Stimulated activated naive CD8-positive, alpha-beta T cell treated with anti-CD3 and anti-CD28 coated beads, Interleukin-15, Interleukin-2, amounts not matched to agents 100 U/mL and 50 U/mL, for 24 hours (primary cell): ENCODE data around the gene TRPT1.

Experiments used
- ATAC-seq: fragments of 150-1000 bp; cut with Tn5 transposase; one replicate; pipeline ENCODE4 v1.10.0; 2021
- DNase-seq: peaks from one replicate; pipeline ENCODE4 v3.0.0; 2021

Gene TRPT1, protein sequence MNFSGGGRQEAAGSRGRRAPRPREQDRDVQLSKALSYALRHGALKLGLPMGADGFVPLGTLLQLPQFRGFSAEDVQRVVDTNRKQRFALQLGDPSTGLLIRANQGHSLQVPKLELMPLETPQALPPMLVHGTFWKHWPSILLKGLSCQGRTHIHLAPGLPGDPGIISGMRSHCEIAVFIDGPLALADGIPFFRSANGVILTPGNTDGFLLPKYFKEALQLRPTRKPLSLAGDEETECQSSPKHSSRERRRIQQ

GRCh38 chr11:64225608-64226506 lies at the start of gene TRPT1, which contains the start of gene NUDT22:
TRPT1 (minus strand) TSS chr11:64226186; CDS start chr11:64225860, 326 bp downstream.
NUDT22 (plus strand) TSS chr11:64226274; CDS start chr11:64226653, 379 bp downstream.
- peak; percentile 76 for ATAC-seq
- peak; percentile 97 for DNase-seq

DNA sequence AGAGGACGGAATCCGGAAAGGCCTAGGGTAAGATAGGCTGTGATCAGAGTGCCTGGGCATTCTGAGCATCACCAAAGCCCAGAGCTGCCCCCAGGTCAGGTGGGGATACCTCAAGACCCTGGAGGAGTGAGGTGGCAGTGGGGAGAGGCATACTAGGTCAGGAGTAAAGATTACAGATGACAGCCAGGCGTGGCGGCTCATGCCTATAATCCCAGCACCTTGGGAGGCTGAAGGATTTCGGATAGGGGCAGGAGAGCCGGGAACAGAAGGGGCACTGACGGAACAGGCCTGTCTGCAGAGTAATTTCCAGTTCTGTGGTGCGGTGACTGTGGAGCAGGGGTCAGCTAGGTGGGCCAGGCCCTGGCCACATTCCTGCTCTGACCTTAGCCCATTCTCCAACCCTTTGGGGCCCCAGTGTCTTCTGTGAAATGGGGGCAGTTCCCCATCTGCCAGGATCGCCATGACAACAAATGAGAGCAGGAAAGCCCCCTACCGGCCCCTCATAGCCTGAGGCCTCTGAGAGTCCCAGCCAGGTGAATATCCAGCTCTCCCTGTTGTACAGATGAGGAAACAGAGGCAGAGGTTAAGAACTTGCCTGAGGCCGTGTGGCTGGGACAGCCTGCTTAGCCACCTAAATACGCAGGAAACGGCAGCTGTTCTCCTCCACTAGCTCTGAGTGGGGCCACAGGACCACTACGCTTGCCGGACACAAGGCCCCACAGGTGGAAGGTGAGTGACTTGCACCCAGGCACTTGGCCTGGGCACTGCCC lies 49.2 kb upstream of the TRPT1 start:
- no peak for DNase-seq

DNA sequence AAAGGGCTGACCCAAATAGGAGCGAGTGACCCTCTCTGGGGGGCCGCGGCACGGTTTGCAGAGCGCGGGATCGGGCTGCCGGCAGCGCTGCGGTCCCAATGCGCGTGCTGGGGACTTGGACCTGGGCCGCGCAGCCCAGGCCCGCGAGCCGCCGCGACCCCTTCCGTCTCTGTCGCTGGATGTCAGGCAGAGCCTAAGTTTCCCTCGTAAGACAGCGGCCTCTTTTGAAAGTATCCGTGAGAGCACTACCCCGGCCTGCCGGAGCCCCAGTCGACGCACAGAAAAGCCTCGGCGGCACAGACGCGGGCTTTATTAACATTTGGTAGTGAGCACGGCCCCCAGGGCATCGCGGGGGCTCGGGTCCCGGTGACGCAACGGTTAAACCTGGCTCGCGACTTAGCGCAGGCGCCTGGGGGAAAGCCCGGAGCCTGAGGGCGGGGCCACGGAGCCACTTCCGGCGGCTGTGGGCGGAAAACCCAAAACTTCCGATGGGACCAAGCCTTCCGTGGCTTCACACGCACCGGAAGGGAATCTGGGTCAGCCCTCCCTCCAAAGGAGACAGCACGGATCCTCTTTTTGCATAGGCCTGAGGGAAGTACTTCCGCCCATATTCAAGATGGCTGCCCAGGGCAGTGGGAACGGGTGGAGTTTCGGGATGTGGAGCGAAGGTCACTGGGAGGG lies 43.7 kb upstream of the TRPT1 start:
- peak; percentile 99 for DNase-seq
- peak; percentile 87 for ATAC-seq

More for the DNA sequence above, 49.2 kb upstream of the TRPT1 start:
- ATAC-seq, result no peak

GRCh38 chr11:64268893-64269539 lies 43.0 kb upstream of the TRPT1 start:
- peak; percentile 61 for DNase-seq
- ATAC-seq, result peak; percentile 1

DNA sequence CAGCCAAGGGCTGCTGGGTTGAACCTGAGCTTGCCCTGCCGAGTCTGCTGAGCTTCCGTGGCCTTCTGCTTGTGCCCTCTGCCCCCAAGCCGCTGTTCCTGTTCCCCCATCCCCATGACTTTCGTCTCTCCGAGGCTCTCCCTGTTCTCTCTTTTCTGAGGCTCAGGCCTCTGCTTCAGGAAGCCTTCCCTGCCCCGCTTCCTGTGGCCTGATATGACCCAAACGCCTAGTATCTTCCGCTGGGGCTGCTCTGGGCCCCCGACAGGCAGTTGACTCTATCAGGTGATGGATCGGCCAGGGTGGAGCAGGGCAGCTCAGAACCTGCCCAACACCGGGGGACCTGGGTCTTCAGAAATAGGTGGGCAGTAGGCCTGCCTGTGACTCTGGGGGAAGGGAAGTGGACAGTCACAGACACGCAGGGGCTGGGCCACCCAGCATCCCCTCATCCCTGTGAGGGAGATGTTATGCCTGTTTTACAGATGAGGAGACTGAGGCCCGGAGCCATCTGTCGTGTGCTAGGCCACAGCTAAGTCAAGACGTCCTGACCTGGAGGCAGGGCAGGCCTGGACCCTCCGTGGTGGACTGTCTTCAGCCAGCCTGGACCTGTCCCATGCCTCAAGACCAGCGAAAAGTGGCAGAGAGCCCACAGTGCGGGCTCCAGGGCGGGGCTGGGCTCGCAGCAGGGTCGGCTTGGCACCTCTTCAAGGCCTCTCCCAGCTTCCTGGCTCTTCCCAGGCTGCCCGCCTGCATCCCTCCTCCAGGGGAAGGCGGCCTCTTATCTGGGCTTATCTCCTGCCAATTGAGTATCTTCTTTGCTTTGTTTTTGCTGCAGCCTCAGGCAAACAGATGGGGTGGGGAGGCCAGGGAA lies 42.3 kb upstream of the TRPT1 start:
- DNase-seq (no peak), ATAC-seq (no peak)

DNA sequence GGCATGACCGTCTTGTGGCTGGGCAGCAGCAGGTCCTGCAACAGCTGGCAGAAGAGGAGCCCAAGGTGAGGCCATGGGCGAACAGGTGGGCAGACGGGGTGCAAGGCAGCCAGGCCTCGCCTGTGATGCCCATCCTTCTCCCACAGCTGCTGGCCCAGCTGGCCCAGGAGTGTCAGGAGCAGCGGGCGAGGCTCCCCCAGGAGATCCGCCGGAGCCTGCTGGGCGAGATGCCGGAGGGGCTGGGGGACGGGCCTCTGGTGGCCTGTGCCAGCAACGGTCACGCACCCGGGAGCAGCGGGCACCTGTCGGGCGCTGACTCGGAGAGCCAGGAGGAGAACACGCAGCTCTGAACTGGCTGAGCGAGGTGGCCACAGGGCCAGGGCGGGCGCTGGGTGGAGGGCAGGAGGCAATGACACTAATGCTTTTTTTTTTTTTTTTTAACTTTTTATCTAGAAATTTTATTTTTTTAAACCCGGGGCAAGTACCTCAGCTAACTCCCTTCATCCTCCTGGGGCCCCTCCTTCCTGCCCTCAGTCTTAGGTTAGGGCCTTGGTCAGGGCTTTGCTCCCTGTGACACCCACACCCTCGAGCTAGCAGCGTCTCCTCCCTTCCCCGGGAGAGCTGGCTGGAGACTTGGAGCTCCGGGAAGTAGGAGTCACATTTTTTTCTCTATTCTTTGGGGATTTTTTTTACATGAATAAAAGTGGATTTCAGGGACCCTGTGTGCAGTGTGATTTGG lies 41.4 kb upstream of the TRPT1 start:
- DNase-seq (no peak), ATAC-seq (no peak)

DNA sequence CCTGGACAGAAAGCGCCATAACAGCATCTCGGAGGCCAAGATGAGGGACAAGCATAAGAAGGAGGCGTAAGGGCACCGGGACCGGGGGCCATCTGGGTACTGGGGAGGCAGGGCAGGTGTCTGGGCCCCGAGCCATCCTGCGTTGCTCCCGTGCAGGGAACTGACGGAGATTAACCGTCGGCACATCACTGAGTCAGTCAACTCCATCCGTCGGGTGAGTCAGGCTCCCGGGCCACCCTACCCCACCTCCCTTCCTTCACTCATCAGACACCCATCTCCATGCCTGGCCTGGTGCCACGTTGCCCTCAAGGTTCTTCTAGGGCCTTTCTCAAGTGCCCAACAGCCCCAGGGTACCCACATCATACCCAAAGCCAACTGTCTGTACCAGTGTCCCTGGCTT lies 40.4 kb upstream of the TRPT1 start:
- ATAC-seq (no peak), DNase-seq (no peak)

- no peak for DNase-seq
- no peak for ATAC-seq
These were observed 39.5 kb upstream of the TRPT1 start for GRCh38 chr11:64265176-64266160.

- no peak for ATAC-seq
These were observed 38.4 kb upstream of the TRPT1 start for GRCh38 chr11:64264371-64264852.

DNA sequence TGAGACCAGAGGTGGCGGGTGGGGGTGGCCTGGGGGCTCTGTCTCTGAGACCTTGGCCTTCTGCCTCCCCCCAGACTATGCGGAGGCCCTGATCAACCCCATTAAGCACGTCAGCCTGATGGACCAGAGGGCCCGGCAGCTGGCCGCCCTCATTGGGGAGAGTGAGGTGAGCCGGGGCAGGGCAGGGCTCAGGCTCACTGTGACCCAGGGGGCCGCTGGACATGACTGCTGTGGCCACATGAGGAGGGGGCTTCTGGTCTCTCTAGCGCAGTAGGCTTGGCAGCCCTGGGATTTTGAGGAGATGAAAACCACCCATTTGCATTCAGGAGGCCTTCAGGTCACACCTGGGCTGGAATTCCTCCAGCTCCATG lies 37.9 kb upstream of the TRPT1 start:
- ATAC-seq (no peak), DNase-seq (no peak)

More at GRCh38 chr11:64264371-64264852, 38.4 kb upstream of the TRPT1 start:
- DNase-seq, result no peak

- DNase-seq (no peak), ATAC-seq (no peak)
These were observed 37.3 kb upstream of the TRPT1 start for GRCh38 chr11:64263021-64263946.

DNA sequence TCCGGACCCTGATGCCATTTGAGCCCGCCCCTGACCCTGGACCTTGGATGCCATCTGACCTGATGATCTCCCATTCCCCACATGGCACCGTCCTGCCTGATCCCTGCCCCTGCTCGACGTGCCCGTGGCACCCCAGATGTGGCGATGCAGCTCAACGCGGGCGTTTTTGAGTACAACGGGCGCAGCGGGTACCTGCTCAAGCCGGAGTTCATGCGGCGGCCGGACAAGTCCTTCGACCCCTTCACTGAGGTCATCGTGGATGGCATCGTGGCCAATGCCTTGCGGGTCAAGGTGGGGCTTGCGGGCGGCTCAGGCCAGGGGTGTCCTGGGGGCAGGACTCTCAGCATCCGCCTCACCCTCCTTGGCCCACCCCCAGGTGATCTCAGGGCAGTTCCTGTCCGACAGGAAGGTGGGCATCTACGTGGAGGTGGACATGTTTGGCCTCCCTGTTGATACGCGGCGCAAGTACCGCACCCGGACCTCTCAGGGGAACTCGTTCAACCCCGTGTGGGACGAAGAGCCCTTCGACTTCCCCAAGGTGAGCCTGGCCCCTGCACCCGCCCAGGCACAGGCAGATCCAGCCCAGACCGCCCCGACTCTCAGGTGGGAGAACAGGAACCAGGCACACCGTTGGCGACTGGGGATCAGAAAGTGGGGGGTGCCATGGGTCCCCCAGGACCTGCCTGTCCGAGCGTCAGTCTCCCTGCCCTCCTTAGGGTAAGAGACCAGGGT lies 36.5 kb upstream of the TRPT1 start:
- ATAC-seq (no peak), DNase-seq (no peak)

DNA sequence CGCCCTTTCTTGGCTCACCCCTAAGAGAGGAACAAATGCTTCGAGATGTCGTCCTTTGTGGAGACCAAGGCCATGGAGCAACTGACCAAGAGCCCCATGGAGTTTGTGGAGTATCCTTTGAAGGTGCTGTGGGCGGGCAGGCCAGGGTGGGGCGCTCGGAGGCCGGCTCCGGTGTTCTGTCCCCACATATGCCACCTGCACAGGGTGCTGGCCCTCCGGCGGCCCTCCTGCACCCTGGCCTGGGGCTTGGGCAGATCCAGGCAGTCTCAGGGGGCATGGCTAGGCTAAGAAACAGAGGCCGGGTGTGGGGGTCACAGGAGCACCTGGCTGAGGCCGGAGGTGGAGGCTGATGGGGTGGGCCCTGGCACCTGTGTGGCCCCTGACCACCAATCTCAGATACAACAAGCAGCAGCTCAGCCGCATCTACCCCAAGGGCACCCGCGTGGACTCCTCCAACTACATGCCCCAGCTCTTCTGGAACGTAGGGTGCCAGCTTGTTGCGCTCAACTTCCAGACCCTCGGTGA lies 35.6 kb upstream of the TRPT1 start:
- DNase-seq (no peak), ATAC-seq (no peak)

- no peak for DNase-seq
- no peak for ATAC-seq
These were observed 34.2 kb upstream of the TRPT1 start for GRCh38 chr11:64260147-64260708.

DNA sequence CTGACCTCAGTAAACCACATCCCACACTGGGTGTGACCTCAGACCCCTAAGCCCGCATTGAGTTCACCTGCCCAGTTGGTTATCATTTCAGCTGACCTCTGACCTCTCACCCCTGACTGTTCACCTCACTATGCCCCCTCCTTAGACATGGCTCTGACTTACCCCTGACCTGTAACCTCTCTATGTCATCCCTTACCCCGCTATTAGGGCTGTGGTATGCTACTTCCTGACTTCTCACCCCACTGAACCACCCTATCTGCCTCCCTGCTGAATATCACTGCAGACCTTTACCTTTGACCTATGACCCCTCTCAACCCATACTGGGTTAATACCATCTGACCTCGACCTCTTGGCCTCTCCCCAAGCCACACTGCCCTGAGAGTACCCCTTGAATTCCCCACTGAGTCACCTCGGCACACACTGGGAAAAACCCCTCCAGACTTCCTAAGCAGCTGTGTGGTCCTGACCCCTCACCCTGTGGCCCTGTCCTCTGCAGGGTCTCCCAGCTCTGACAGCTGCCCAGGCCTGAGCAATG lies 33.6 kb upstream of the TRPT1 start:
- DNase-seq, result no peak
- peak; percentile 21 for ATAC-seq
